HL-60 (cell line): ENCODE measurements around the gene KRT17.

Experiments used
- DNase-seq, 2 experiments: peaks; one replicate each; pipeline ENCODE4 v3.0.0-alpha.2; 2010 to 2020; ENCODE audit warnings: low read depth in 1 of 2, low spot score in 1 of 2
- H3K27ac ChIP-seq: fragments of 250-450 bp; sonication (Bioruptor Pico); replicated peaks from 2 replicates; pipeline ENCODE4 v1.5.1; 2020; ENCODE audit warnings: mild to moderate bottlenecking, moderate library complexity
- H3K27me3 ChIP-seq: fragments of 250-450 bp; sonication (Bioruptor Pico); 2 replicates; pipeline ENCODE4 v1.5.1; 2021; ENCODE audit warnings: mild to moderate bottlenecking, moderate library complexity; ENCODE audit not compliant: insufficient read depth, poor library complexity, severe bottlenecking
- H3K4me3 ChIP-seq: replicated peaks from 2 replicates; pipeline ENCODE4 v1.5.1; 2011; ENCODE audit warnings: mild to moderate bottlenecking, control low read depth, low read length; ENCODE audit not compliant: insufficient read depth
- GABPA ChIP-seq: IDR thresholded peaks from 2 replicates; pipeline ENCODE4 v1.6.1; 2012; ENCODE audit warnings: low read depth
- POLR2AphosphoS5 ChIP-seq: IDR thresholded peaks from 2 replicates; pipeline ENCODE4 v1.6.1; 2012; ENCODE audit warnings: low read depth
- SPI1 ChIP-seq: IDR thresholded peaks from 2 replicates; pipeline ENCODE4 v1.6.1; 2012; ENCODE audit warnings: low read depth, mild to moderate bottlenecking, borderline replicate concordance
- TF ChIP-seq, protein P1 (sequence below): IDR thresholded peaks from one replicate; pipeline ENCODE4 v1.5.1; 2011; ENCODE audit warnings: low read length, control low read depth, inconsistent platforms; ENCODE audit not compliant: insufficient read depth
- TF ChIP-seq, protein P2 (sequence below): IDR thresholded peaks from 2 replicates; pipeline ENCODE4 v1.6.1; 2012; ENCODE audit warnings: low read depth; ENCODE audit not compliant: insufficient replicate concordance

KRT17 gene

GRCh38 chr17:41664587-41665565 lies 40.5 kb upstream of the KRT17 start:
- TF ChIP-seq POLR2AphosphoS5 (no peak), GABPA (no peak), SPI1 (no peak)
- TF ChIP-seq, protein P1, sequence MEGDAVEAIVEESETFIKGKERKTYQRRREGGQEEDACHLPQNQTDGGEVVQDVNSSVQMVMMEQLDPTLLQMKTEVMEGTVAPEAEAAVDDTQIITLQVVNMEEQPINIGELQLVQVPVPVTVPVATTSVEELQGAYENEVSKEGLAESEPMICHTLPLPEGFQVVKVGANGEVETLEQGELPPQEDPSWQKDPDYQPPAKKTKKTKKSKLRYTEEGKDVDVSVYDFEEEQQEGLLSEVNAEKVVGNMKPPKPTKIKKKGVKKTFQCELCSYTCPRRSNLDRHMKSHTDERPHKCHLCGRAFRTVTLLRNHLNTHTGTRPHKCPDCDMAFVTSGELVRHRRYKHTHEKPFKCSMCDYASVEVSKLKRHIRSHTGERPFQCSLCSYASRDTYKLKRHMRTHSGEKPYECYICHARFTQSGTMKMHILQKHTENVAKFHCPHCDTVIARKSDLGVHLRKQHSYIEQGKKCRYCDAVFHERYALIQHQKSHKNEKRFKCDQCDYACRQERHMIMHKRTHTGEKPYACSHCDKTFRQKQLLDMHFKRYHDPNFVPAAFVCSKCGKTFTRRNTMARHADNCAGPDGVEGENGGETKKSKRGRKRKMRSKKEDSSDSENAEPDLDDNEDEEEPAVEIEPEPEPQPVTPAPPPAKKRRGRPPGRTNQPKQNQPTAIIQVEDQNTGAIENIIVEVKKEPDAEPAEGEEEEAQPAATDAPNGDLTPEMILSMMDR: no peak
- TF ChIP-seq, protein P2, sequence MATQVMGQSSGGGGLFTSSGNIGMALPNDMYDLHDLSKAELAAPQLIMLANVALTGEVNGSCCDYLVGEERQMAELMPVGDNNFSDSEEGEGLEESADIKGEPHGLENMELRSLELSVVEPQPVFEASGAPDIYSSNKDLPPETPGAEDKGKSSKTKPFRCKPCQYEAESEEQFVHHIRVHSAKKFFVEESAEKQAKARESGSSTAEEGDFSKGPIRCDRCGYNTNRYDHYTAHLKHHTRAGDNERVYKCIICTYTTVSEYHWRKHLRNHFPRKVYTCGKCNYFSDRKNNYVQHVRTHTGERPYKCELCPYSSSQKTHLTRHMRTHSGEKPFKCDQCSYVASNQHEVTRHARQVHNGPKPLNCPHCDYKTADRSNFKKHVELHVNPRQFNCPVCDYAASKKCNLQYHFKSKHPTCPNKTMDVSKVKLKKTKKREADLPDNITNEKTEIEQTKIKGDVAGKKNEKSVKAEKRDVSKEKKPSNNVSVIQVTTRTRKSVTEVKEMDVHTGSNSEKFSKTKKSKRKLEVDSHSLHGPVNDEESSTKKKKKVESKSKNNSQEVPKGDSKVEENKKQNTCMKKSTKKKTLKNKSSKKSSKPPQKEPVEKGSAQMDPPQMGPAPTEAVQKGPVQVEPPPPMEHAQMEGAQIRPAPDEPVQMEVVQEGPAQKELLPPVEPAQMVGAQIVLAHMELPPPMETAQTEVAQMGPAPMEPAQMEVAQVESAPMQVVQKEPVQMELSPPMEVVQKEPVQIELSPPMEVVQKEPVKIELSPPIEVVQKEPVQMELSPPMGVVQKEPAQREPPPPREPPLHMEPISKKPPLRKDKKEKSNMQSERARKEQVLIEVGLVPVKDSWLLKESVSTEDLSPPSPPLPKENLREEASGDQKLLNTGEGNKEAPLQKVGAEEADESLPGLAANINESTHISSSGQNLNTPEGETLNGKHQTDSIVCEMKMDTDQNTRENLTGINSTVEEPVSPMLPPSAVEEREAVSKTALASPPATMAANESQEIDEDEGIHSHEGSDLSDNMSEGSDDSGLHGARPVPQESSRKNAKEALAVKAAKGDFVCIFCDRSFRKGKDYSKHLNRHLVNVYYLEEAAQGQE: no peak
- no peak overlapping the region; the same call in 1 of the 2 replicates for H3K4me3 ChIP-seq
- peak overlapping the region; percentile 78 for H3K27ac ChIP-seq
- DNase-seq: no peak
- H3K27me3 ChIP-seq: no peaks in the 10 kb centered on the region

DNA sequence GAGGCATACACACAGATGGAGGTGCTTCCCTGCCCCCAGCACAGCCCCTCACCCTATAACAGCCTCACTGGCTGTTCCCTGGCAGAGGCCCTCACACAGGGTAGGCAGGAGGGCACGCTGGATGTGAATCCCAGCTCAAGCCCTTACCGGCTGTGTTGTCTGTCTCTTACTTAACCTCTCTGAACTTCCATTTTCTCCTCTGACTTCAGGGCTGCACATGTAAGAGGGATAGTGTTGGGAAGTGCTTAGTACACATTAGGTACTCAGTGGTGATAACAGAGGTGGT lies 39.7 kb upstream of the KRT17 start:
- H3K4me3 ChIP-seq: no peak overlapping the region
- TF ChIP-seq GABPA: no peak
- no peak for TF ChIP-seq POLR2AphosphoS5
- TF ChIP-seq, protein P2: no peak
- TF ChIP-seq SPI1: no peak
- TF ChIP-seq, protein P1: no peak
- DNase-seq: no peak
- H3K27me3 ChIP-seq: no peaks in the 10 kb centered on the region
- no peak overlapping the region for H3K27ac ChIP-seq

GRCh38 chr17:41663451-41664171 lies 39.2 kb upstream of the KRT17 start:
- TF ChIP-seq, protein P1: no peak
- TF ChIP-seq POLR2AphosphoS5: no peak
- no peak for TF ChIP-seq SPI1
- TF ChIP-seq GABPA: no peak
- TF ChIP-seq, protein P2: no peak
- DNase-seq: no peak
- H3K4me3 ChIP-seq: no peak overlapping the region
- no peak overlapping the region for H3K27ac ChIP-seq
- H3K27me3 ChIP-seq: no peaks in the 10 kb centered on the region
